Right kidney (tissue), 1 donor: ENCODE data around the gene AP1B1.
"Not testable (repeated sequence)": the region's sequence is repeated elsewhere in the genome, so short reads cannot be mapped to it uniquely, and the experiment has no call there.

Source experiments
- DNase-seq: peaks from one replicate; pipeline ENCODE4 v3.0.0-alpha.2; 2016

The AP1B1 gene

DNA sequence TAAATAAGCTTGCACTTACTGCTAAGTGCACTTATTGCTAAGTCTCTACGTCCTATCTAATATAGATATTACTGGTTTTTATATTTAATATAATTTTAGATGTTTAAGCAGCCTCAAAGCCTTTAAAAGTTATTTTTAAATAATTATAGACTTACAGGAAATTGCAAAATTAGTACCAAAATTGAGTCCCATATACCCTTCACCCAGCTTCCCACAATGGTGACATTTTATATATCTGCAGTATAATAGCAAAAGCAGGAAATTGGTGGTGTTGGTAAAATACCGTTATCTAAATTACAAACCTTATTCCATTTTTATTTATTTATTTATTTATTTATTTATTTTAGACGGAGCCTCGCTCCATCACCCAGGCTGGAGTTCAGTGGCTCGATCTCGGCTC is 1.9 kb upstream of the AP1B1 start:
- no peak for DNase-seq

DNA sequence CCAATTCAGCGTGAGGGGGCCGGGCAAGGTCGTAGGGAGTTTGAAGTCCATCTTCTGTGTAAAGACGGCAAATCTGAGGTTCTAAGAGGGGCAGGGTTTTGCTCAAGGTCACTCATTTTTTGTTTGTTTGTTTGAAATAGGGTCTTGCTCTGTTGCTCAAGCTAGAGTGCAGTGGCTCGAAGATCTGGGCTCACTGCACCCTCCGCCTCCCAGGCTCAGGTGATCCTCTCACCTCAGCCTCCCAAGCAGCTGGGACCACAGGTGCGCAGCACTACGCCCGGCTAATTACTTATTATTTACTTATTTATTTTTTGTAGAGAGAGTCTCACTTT is 355 bp upstream of the AP1B1 start:
- DNase-seq = no peak

DNA sequence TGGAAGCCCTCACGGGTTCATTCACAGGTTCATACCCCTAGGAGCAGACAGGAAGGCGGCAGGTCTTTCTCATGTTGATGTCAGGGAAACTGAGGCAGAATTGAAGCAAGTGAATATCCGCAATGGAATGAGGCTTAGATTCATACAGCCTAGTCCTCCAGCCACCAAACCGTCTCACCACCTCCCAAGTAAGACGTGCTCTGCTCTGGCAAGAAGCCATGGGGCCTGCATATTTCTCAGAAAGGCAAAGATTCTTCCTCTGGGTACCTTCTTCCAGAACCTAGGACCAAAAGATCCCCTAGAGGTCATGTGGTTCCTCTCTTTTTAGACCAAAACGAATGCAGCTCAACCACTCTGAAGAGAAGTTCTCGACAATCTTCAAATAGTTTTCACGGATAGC is 1.7 kb downstream of the AP1B1 start:
- no peak for DNase-seq

DNA sequence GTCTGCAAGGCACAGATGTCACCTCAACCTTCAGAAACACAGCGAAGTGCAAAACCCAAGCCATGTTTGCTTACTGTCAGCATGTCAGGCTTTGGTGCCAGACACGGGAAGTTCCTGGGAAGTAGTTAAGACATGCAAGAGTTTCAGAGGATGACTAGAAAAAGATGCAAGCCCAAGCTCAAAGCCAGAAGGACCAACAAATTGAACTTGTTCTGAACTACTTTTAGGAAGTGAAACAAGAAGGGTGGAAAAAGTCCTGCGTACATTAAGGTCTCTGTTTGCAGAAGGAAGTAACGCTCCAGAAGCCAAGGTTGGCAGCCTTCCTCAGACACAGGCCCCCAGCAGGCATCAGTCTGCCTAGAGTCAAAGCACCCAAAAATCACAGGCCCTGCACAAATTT is 2.6 kb downstream of the AP1B1 start:
- no peak for DNase-seq

DNA sequence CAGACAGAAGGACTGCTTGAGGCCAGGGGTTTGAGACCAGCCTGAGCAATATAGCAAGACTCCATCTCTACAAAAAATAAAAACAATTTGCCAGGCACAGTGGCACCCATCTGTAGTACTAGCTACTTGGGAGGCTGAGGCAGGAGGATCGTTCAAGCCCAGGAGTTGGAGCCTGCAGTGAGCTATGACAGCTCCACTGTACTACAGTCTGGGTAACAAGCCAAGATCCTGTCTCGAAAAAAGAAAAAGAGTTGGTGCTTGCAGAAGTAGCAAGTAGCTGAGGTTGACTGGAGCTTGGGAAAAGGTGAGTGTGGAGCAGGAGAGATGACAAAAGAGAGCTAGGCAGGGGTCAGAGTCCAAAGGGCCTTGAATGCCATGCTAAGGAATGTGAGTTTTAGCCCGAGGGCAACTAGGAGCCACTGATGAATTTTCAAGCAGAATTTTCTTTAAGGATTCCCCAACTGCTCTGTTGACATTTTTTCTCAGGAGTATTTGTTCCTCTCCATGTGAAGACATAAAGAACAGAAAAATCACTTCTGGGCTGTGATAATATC is 3.1 kb downstream of the AP1B1 start:
- no peak for DNase-seq

DNA sequence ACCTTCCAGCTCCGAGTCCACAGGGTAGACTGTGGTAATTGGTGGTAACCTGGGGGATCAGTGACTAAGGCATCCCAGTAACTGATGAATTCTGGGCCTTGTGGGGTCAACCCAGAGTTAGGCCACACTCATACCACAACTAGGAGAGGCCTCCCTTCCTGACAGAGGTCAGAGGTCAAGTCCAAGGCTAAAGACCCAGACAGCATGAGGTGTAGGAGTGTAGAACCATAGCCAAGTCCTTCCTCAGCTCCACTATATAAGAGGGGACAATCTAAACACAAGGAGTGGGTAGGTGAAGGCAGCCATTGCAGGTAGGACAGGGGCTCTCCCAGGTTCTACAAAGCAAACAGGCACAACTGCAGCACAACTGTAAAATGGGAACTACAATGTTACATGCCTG is 4.6 kb downstream of the AP1B1 start:
- no peak for DNase-seq

DNA sequence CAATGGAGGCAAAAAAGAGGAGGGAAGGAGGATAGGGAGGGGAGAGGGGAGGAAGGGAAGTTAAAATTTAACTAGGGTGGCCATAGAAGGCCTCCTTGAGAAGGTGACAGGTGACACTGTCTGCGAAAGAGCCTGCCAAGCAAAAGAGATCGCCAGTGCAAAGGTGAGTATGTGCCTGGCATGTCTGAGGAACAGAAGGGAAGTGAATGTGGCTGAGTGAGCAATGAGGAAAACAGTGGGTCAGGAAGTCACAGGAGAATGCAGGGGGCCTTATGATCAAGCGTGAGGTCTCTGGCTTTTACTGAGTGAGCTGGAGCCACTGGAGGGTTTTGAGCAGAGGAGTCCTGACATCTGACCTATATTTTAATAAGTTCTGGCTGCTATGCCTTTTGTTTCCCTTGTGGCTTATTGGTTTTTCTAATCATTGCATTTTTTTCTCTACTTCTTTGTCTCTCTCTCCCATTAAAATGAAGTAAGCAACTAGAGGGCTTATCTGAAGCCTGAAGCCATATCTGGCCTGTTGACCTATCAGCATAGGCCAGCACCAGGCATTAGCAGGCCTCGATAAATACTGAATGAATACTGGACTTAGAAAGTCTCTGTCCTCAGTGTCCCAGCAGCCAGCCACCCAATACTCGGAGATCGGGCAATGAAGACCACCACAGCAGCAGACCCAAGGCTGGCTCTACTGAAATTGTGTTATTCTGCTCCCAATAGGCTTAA is 5.6 kb downstream of the AP1B1 start:
- DNase-seq = no peak

DNA sequence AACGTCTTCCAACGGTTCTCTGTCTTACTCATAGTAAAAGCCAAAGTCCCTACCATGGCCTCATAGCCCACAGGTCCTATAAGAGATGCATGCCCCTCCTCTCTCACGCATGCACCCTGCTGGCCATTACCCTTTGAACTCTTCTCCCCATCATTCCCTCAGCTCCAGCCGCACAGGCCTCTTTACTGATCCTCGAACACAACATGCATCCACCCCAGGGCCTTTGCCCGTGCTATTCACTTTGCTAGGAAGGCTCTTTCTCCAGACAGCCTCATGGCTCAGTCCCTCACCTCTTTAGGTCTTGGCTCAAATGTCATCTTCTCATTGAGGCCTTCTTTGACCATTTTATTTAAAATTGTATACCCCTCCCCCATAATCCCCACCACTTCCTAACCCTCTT is 7.5 kb downstream of the AP1B1 start:
- no peak for DNase-seq

DNA sequence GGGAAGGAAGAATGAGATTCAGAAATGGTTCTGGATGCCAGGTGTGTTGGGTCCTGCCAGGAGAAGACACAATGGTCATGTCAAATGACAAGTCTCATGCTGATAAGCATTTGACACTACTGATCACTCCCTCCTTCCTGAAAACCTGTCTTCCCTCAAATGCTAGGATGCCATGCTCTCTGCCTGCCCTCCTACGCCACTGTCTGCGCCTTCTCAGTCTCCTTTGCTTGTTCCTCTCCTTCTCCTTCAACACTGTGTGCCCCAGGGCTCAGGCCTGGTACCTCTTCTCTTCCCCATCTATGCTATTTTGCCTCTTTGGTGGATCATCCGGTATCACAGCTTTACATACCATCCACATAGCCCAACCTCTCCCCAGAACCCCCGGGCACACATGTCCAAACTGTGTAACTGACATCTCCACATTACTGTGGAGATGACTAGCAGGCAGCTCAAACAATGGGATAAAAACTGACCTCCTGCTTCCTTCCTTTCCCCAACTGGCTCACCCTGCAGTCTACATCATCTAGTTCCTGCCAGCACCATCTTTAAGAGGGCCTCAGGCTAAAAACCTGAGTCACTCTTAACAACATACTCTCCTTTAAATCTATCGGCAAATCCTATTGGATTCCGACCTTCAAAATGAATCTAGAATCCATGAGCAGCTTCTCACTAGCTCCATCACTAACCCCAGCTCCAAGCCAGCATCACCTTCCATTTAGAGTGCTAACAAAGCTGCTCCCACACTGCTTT is 8.2 kb downstream of the AP1B1 start:
- no peak for DNase-seq

DNA sequence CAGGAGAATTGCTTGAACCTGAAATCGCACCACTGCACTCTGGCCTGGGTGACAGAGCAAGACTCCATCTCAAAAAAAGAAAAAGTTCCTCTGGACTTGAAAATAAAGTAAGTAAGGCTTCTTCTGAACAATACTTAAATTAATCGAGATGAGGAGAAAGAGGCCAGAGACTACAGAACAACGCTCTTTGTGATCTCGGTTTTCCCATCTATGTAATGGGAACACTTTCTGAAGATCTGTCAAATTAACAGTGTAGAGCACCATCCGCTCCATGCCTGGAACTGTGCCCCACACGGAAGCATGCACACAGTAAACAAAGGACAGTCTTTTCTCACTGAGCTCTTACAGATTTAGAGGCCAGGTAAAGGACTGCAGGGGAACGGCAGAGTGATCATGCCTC is 9.1 kb downstream of the AP1B1 start:
- DNase-seq = no peak

DNA sequence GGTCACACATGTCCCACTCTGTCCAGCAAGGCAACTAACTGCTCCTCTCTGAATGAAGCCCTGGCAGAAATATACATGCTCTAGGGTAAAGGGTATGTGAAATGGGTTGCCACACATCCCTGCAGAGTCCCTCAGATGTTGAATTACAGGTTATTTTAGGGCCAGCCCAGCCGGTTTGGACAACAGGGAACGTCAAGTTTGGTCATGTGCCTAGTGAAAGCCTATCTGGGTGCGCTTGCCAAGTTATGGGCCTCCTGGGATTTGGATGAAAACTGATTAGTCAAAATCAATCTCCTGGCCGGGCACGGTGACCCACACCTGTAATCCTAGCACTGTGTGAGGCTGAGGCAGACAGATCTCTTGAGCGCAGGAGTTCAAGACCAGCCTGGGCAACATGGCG is 10.4 kb downstream of the AP1B1 start:
- DNase-seq = no peak

DNA sequence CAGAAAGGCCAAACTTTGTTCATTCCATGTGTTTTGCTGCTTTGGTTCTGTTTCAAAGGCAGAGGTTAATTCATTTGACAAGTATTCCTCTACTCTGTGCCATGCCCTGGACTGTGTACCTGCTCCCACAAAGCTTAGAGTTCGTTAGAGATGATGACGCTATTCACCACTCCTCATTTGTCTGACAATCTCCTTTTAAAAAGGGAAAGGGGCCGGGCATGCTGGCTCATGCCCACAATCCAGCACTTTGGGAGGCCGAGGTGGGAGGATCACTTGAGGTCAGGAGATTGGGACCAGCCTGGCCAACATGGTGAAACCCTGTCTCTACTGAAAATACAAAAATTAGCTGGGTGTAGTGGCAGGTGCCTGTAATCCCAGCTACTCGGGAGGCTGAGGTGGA is 11.7 kb downstream of the AP1B1 start:
- not testable (repeated sequence) for DNase-seq

DNA sequence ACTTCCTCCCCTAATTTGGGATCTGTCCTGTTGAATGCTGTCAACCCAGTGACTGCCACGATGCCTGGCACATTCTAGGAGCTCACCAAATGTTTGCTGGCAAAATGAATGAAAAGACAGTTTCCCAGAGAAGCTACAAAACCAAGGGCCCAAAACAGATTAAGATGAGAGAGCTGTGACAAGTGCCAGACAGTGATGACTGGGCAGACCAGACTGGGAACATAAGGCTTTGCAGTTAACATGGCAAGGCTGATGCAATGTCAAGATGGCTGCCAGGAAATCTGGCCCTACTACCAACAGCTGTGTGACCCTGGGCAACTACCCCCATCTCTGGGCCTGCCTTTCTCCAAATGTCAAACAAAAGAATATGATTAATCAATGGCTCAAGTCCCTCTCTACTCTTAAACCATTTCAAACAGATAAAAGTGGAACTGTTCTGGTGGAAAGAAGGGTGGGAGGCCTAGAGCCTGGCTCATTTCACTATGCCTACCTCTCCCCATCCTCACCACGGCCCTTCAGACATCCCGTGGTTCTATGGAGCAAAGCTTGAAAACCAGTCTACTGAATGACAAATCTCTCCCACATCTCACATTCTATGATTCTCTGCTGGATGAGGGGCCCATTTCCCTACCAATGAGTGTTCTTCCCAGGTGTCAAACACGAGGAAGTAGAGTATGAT is 12.8 kb downstream of the AP1B1 start:
- no peak for DNase-seq

DNA sequence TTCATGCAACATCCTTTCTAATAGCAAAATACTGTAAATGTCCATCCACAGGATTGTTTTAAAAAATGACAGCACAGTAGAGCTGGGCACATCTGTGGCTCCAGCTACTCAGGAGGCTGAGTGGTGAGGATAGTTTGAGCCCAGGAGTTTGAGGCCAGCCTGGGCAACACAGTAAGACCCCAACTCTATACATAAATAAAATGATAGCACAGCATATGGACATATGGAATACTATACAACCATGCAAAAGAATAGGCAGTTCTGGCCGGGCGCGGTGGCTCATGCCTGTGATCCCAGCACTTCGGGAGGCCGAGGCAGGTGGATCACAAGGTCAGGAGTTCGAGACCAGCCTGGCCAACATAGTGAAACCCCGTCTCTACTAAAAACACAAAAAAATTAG is 13.6 kb downstream of the AP1B1 start:
- DNase-seq = not testable (repeated sequence)

DNA sequence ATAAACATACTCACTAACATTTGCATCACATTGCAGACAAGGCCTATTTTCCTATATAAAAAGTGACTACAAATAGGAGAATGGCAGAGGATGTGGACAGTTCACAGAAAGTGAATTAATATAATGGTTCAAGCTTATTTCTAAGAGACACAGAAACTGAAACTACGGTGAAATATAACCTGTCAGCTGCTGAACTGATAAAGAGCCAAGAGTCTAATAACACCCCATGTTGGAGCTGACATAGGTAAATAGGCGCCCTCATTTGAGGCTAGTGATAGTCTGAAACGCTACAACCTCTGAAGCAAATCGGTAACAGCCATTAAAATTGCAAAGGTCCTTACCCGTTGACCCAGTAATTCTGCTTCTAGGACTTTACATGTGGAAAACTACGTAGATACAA is 14.0 kb downstream of the AP1B1 start:
- no peak for DNase-seq

DNA sequence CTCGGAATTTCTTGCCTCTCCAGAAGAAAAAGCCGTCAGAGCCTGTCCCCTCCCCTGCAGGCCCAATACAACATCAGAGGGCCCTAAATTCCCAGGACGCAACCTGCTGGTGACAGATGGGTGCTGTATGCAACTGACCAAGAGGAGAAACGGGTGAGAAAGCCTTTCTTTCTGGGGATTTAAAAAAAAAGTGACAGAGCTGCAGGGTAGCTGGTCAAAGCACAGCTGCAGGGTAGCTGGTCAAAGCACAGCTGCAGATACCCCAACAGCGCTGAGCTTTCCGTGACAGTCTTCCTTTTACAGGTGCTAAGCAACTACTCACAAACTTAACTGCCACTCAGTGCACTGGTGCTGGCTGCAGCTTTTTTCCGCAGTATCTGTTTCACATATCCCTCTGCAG is 17.8 kb downstream of the AP1B1 start:
- no peak for DNase-seq

DNA sequence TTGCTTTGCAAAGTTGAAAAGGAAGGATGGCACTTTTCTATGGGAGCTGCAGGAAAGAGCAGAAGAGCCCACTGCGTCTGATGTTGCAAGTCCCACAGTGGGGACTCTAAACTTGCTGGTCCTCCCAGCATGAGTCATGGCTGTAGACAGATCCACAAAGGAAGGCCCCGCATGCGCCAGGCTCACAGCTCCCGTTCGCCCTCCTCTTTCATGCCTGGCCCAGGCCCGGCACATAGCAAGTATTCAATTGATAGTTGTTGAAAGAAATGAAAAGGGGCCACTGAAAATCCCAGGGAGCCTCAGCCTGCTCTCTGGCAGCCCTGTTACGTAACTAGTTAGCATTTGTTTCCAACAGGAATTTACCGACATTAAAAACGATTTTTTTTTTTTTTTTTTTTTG is 18.9 kb downstream of the AP1B1 start:
- DNase-seq = no peak

DNA sequence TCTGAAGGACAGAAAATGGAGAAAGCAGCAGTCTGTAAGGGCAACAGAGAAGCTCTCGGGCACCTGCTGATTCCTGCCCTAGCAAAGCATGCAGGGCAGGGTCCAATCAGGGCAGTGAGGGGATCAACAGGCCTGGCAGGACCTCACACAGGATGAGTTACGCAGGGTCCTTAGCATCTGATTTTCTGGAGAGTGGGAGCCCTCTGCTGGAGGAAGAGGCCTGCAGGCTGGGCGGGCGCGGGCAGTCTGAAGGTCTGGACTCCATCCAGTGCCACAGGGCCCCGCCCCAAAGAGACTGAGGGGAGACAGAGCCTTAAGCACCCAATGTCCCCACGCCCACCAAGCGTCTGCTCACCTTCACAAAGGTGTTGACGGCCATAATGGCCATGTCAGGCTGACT is 28.9 kb downstream of the AP1B1 start:
- DNase-seq = peak; percentile 27

DNA sequence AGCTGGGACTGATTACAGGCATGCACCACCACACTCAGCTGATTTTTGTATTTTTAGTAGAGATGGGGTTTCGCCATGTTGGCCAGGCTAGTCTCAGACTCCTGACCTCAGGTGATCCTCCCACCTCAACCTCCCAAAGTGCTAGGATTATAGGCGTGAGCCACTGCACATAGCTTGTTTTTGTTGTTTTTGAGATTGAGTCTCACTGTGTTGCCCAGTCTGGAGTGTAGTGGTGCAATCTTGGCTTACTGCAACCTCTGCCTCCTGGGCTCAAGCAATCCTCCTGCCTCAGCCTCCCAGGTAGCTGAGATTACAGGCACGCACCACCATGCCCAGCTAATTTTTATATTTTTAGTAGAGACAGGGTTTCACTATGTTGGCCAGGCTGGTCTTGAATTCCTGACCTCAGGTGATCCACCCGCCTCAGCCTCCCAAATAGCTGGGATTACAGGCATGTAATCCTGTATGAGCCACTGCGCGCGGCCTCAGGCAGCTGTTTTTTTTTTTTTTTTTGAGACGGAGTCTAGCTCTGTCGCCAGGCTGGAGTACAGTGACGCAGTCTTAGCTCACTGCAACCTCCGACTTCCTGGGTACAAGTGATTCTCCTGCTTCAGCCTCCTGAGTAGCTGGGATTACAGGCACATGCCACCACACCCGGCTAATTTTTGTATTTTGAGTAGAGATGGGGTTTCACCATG is 31.0 kb downstream of the AP1B1 start:
- not testable (repeated sequence) for DNase-seq

DNA sequence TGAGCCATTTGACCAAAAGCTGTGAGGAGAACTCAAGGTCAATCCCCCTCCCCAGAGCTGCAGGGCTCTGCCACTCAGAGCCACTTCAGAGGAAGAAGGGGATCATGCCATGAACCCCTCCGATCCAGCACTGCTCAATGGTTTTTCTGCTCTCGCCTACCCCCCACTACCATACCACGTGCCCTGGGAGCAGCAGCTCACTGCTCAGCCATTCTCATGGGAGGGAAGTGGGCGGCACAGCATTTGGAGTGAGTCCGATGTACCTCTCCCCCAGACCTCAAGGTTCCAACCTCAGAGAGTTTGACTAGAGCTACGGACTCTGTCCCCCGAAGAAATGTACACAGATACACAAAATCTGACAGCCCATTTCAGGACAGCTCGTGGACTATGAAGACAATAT is 34.5 kb downstream of the AP1B1 start:
- DNase-seq = no peak

DNA sequence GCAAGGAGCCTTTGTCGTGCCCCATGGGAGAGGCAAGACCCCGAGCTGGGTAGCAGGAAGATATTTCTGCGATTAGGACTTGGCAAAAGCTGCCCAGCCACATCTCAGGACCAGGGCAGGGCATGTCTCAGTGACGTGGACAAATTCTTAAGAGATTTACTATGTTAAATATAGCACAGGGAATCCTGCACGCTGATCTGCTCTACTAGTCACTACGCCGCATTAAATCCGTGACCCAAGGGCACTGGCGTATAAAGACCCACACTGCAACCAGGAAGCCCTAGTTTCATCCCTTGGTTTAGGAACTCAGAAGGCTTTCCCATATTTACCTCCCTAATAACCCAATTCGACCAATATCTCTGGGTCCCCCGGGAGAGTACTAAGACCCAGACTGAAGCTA is 35.1 kb downstream of the AP1B1 start:
- no peak for DNase-seq

DNA sequence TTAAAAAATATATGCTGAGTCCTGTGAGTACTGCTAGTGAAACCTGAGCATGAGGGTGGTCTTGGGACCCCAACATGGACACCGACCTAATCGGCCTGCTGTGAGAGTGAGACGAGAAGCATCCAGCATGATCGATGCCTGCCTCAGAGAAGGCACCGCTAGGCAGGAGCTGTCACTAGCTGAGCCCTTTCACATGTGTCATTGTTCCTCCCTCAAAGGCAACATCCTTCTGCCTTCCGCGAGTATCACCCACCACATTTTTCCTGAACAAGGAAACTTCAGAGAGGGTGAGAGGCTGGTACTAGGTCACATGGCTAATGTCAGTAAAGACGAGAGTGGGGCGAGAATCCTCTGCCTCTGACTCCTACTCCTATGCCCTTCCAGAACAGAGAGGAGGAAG is 35.6 kb downstream of the AP1B1 start:
- DNase-seq = no peak

DNA sequence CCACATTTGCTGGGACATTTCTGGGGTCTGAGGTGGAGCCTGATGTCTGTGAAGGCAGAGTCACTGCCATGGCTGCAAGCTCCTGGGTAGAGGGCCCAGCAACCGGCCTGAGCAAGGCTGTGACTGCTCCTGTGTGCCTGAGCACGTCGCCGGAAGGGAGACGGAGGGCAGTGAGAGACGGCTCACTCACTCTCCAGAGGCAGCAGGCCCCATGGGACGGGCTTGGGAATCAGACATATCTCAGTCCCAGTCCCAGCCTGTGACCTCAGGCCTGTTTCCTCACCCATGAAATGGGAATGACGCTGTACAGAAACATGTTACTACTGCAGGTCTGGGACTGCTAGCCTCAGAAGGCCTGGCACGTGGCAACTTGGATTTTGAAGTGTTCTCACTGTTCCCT is 36.5 kb downstream of the AP1B1 start:
- DNase-seq = no peak
